ENCODE results near the gene RND1. TPM values are rescaled to one million over a fixed set of nuclear protein-coding genes. Genes with fewer than 3 reads are reported as not detected.
A peak's percentile ranks its signal among the peaks of the same experiment; 100 is the strongest.

RND1 gene
- polyA plus RNA-seq, 1 donor = 2.4 TPM

GRCh38 chr12:48828293-48828692, 37.4 kb downstream of the RND1 start:
- DNase-seq = no peak

- DNase-seq = no peak
These were observed 38.1 kb downstream of the RND1 start for GRCh38 chr12:48827513-48828096.

- DNase-seq = no peak
These were observed 38.6 kb downstream of the RND1 start for GRCh38 chr12:48827026-48827425.

- DNase-seq = no peak
These were observed 39.3 kb downstream of the RND1 start for GRCh38 chr12:48826209-48826855.

- DNase-seq = no peak
These were observed 40.8 kb downstream of the RND1 start for GRCh38 chr12:48824905-48825304.

GRCh38 chr12:48824112-48824511, 41.6 kb downstream of the RND1 start:
- no peak for DNase-seq

GRCh38 chr12:48823281-48823680, 42.4 kb downstream of the RND1 start:
- DNase-seq = no peak

- DNase-seq = no peak
These were observed 43.0 kb downstream of the RND1 start for GRCh38 chr12:48822711-48823110.

GRCh38 chr12:48822139-48822538, 43.5 kb downstream of the RND1 start:
- no peak for DNase-seq

- DNase-seq = no peak
These were observed 45.5 kb downstream of the RND1 start for GRCh38 chr12:48819986-48820725.

- no peak for DNase-seq
These were observed 46.7 kb downstream of the RND1 start for GRCh38 chr12:48818831-48819590.

- DNase-seq = no peak
These were observed 47.5 kb downstream of the RND1 start, which contains the start of gene CACNB3 for GRCh38 chr12:48817873-48818830. Gene CACNB3 (plus strand): TSS chr12:48818496. CDS start chr12:48818930, 434 bp downstream.

GRCh38 chr12:48816143-48816854, 49.4 kb downstream of the RND1 start:
- no peak for DNase-seq

- DNase-seq = peak; percentile 81
These were observed 50.3 kb downstream of the RND1 start for GRCh38 chr12:48815126-48816110.

- DNase-seq = peak; percentile 78
These were observed 51.2 kb downstream of the RND1 start for GRCh38 chr12:48814262-48815125.

GRCh38 chr12:48813465-48814261, 52.0 kb downstream of the RND1 start:
- DNase-seq = peak; percentile 46

- no peak for DNase-seq
These were observed 53.3 kb downstream of the RND1 start for GRCh38 chr12:48812389-48812788.

Measured in left kidney (tissue), 2 donors.